Panc1 (cell line): Measurements from ENCODE around the gene OOSP4A.

Experiments
- CTCF ChIP-seq: fragments of 450-650 bp; IDR thresholded peaks from 2 replicates; pipeline ENCODE4 v1.5.1; 2017; ENCODE audit warnings: mild to moderate bottlenecking
- POLR2AphosphoS5 ChIP-seq: IDR thresholded peaks from 2 replicates; pipeline ENCODE4 v1.6.1; 2012; ENCODE audit warnings: mild to moderate bottlenecking, low read depth, low read length, moderate library complexity
- TCF7L2 ChIP-seq: IDR thresholded peaks from 2 replicates; pipeline ENCODE4 v1.6.1; 2011; ENCODE audit warnings: mild to moderate bottlenecking, low read depth, low read length, inconsistent platforms

GRCh38 chr11:59973097-59973496, 9.3 kb downstream of the OOSP4A start:
- TF ChIP-seq CTCF (no peak), POLR2AphosphoS5 (no peak), TCF7L2 (no peak)
